HG03342 (cell line): ENCODE measurements around the gene PSMF1.
"Not testable (repeated sequence)": the region's sequence is repeated elsewhere in the genome, so short reads cannot be mapped to it uniquely, and the experiment has no call there.

ENCODE experiments used
- ATAC-seq: cut with Tn5 transposase; IDR thresholded peaks from one replicate; pipeline ENCODE4 v1.9.1; 2021; ENCODE audit warnings: mild to moderate bottlenecking, moderate library complexity; ENCODE audit not compliant: unreplicated experiment

Gene PSMF1

GRCh38 chr20:1121429-1121828, 3.0 kb downstream of the PSMF1 start:
- ATAC-seq: no peak

- ATAC-seq: no peak
Measured at GRCh38 chr20:1122388-1123315, 4.2 kb downstream of the PSMF1 start.

- ATAC-seq: no peak
Measured at GRCh38 chr20:1123666-1124065, 5.3 kb downstream of the PSMF1 start.

DNA sequence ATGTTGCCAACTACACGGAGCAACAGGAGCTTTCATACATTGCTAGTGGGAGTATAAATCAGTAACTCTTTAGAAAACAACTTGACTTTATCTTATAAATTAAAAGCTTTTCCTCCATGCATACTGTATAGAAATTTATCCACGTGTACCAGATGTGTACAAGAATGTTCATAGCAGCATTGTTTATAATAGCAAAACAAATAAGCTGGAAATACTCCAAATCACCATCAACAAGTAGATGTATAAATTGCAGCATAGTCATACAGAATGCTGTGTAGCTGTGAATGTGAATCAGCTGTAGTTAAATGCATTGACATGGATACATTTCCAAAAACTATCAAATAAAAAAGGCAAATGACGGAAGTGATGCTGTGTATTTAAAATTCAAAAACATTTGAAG, 6.0 kb downstream of the PSMF1 start:
- ATAC-seq: no peak

DNA sequence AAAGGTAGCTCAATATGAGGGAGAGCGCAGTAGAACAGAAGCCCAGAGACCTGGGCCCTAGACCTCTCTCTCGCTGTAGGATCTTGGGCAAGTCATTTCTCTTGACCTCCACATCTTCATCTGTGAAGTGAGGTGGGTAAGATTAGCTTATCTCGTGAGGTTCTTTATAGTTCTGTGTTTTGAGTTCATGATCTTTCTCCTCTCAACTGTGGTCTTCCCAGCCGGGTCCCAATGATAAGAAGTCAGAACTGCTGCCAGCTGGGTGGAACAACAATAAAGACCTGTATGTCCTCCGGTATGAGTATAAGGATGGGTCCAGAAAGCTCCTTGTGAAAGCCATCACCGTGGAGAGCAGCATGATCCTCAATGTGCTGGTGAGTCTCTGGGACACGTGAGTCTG, 6.9 kb downstream of the PSMF1 start:
- no peak for ATAC-seq

GRCh38 chr20:1127840-1128239, 9.4 kb downstream of the PSMF1 start:
- no peak for ATAC-seq

GRCh38 chr20:1130058-1130694, 11.8 kb downstream of the PSMF1 start:
- no peak for ATAC-seq

DNA sequence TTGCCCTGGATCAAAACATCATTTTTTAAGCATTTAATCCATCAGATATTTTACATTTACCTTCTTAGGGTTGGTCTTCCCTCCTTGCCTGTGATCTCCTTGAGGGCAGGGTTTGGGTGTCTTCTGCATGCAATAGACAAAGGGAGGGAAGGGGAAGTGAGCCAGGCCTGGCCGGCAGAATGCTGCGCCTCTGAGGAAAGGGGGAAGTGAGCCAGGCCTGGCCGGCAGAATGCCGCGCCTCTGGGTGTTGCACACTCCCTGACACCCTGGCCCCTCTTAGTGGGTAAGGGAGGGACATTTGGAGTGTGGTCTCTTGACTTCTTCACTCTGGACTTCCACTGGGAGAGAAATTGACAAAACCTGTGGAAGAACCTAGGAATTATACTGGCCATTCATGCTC, 12.4 kb downstream of the PSMF1 start:
- no peak for ATAC-seq

DNA sequence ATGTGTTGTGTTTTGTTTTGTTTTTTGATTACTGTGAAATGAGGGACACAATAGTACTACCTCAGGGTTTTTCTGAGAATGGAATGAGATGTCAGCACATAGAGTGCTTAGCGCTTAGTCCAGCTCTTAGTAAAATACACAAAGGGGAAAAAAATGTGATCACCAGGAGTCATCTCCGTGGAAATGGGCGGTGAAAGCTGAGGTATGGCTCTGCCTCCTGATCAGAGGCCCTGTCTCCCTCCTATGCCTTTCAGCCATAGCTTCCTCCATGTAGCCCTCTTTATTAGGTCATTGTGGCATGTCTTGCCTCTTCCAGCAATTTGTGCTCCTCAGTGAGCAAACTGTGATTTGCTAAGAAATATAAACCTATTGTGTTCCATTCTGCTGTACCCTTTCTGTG, 13.0 kb downstream of the PSMF1 start:
- ATAC-seq: no peak

GRCh38 chr20:1134355-1134754, 16.0 kb downstream of the PSMF1 start:
- ATAC-seq: no peak

DNA sequence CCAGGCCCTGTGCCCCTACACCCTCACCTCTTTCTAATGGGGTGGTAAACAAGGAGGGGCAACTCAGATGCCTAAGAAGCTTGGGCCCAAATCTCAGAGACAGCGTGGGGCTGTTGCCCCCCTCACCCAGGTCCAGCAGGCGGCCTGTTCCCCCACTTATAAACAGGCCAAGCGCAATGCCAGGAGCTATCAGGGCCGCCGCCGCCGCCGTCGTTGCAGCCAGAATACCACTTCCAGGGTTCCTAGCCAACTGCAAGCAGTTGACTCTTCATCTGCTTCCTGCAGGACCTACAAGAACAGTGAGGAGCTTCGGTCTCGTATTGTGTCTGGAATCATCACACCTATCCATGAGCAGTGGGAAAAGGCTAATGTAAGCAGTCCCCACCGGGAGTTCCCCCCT, 16.4 kb downstream of the PSMF1 start:
- ATAC-seq: no peak

- no peak for ATAC-seq
Measured at GRCh38 chr20:1137236-1137635, 18.8 kb downstream of the PSMF1 start.

- no peak for ATAC-seq
Measured at GRCh38 chr20:1144401-1145172, 26.2 kb downstream of the PSMF1 start.

GRCh38 chr20:1146957-1147356, 28.6 kb downstream of the PSMF1 start:
- no peak for ATAC-seq

- not testable (repeated sequence) for ATAC-seq
Measured at GRCh38 chr20:1149812-1150211, 31.4 kb downstream of the PSMF1 start.

DNA sequence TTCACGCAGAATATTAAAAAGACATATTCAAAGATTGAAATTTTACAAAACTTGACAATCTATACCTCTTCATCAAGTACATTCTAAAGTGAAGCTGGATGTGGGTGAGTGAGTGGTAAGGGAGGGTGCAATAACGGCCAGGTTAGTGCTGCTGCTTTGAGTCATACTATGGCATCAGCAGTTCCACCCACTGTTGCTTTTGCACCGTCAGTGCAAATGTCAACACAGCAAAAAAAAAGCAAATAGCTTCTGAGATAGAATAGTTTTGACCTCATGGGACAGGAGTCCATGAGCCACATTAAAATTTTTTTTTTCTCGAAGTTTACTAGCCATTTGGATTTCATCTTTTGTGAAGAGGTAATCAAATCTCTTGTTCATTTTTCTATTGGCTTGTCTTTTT, 31.8 kb downstream of the PSMF1 start:
- no peak for ATAC-seq

DNA sequence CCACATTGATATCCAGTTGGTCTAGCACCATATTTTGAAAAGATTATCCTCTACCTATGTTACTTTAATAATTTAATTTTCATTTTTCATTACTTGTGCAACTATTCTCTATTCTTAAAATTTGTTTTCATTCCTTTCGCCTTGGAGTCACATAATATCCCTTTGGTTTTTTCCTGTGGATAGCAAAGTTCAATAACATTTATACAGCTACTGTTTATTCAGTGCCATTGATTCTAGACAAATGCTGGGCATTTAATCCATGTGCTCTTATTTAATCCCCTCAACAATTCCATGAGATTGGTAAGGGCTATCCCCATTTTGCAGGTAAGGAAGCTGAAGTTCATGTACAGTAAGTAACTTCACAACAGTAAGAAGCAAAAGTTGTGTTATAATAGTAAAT, 32.6 kb downstream of the PSMF1 start:
- no peak for ATAC-seq

GRCh38 chr20:1154226-1154625, 35.8 kb downstream of the PSMF1 start:
- ATAC-seq: no peak

DNA sequence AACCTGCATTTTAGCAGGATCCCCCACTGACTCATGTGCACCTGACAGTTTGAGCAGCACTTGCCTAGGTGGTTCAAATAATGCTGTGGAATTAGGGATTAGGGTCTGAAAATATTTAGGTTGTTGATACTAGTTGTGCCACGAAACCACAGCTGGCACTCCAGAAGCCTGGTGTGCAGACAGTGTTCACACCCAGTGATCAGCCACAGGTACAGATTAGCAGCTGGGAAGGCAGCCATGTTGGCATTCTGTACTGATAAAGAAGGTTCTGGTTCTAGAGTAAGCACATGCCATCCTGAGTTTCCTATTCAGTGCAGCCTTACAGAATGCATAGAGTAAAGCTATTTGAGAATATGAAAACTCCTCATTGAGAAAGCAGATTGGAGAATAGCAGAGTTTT, 36.3 kb downstream of the PSMF1 start:
- ATAC-seq: no peak

DNA sequence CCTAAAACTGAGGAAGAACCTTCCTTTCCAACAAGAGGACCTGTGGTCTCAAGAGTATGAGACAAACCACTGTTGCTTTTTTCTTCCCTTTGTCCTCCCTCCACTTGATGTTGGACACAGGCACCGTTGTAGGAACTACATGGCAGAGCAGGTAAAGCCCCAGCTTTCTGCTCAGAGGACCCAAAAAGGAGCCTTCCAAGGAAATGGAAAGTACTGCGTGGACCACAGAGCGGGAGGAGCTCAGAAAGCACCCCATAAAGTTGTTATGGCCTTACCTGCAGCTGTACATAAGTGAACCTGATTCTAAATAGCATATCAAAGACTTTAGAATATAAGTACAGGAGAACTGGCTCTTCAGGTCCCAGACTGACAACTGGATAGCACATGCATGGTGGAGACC, 36.9 kb downstream of the PSMF1 start:
- ATAC-seq: no peak

GRCh38 chr20:1160496-1160895, 42.1 kb downstream of the PSMF1 start:
- ATAC-seq: no peak

- no peak for ATAC-seq
Measured at GRCh38 chr20:1160991-1161390, 42.6 kb downstream of the PSMF1 start.
